GM12874 (cell line): Measurements from ENCODE around the gene URAD.

ENCODE experiments used
- CTCF ChIP-seq: IDR thresholded peaks from 2 replicates; pipeline ENCODE4 v1.5.1; 2011; ENCODE audit warnings: low read depth, mild to moderate bottlenecking, control low read depth, low read length, moderate library complexity; ENCODE audit not compliant: insufficient read depth

Gene URAD

DNA sequence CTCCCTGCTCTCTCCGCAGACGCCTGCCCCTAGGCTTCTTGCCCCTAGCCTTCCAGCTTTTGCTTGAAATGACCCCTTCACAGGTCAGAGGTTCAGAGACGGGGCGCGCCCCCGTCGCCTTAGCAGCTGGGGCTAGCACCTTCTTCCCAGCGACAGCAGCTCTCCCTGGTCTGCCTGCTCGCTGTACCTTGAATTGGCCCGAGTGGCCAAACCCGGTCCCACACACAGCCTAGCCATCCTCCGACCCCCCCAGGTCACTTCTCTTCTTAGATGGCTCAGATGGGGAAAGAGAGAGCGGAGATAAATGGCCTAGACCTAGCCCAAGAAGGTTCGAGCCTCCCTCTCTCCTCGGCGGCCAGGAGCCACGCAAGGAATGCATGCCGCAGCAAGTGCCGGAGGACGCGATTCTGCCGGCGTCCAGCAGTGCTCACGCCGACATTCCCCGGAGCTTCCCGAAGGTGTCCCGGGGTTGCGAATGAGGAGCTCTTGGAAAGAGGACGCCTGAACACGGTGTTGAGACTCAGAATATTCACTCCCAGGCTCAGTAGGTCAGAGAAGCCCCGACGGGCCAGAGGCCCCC, 20.7 kb downstream of the URAD start:
- TF ChIP-seq CTCF, result no peak

- TF ChIP-seq CTCF, result no peak
These were observed 21.2 kb downstream of the URAD start for GRCh38 chr13:27967203-27967735.

GRCh38 chr13:27966641-27967202, 21.8 kb downstream of the URAD start:
- TF ChIP-seq CTCF, result no peak

GRCh38 chr13:27965740-27966640, 22.5 kb downstream of the URAD start:
- TF ChIP-seq CTCF, result no peak

- no peak for TF ChIP-seq CTCF
These were observed 23.2 kb downstream of the URAD start for GRCh38 chr13:27965343-27965739.

- TF ChIP-seq CTCF, result no peak
These were observed 23.7 kb downstream of the URAD start for GRCh38 chr13:27964741-27965323.

GRCh38 chr13:27963491-27963890, 25.0 kb downstream of the URAD start:
- TF ChIP-seq CTCF, result no peak
